ELR (cell line): ENCODE measurements around the gene EPHB1.
"Not testable (repeated sequence)": the region's sequence is repeated elsewhere in the genome, so short reads cannot be mapped to it uniquely, and the experiment has no call there.

ENCODE experiments used
- DNase-seq: peaks from one replicate; pipeline ENCODE4 v3.0.0-alpha.2; 2015; ENCODE audit warnings: low read depth

The EPHB1 gene

DNA sequence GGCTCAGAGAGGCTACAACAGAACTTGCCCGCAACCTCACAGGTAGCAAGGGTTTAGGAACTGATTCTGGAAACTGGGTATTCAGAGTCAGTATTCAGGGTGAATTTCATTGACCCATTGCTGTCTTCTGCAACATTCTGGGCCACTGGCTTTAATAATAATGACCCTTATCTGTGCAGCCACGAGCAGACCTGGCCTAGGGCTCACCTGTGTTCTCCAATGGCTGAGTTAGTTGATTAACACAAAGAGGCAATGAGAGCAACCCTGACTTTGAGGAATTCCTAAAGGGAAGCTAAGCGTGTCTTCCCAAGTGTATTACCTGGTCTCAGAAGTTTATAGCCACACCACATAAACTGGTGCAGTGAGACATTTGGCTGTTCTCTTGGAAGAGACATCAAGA lies 289.9 kb downstream of the EPHB1 start:
- no peak for DNase-seq

DNA sequence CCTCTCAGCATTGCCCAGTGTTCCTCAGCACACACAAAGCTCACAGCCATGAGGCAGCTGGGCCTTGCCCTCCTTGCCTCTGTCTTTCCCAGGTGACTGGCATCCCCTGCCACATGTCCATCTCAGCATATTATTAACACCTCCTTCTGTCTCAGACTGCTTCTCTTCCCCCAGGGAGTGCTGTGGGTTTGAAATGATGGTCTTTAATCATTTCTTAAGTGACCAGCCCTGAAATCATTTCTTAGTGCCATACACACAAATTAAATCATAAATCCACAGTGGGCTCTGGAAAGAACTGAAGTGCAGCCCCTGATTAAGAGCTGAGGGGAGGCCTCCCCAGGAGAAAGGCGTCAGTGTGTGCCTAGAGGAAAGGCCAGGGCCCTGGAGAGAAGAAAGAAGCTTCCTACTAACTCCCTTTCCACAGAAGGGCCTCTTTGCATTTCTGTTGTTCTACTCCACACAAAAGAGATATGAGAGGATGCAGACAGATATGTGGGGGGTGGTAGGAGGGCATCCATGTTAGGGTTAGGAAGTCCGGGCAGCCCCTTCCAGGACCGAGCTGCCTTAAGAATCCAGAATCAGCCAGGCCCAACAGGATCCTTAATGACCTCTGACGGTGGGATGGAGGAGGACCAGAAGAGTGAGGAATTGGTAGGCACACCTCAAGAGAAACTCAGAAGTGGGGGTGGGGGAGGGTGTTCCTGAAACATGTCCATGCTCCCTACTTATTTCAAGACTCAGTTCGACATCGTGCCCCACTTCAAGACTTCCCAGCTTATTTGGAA lies 290.8 kb downstream of the EPHB1 start:
- DNase-seq = no peak

DNA sequence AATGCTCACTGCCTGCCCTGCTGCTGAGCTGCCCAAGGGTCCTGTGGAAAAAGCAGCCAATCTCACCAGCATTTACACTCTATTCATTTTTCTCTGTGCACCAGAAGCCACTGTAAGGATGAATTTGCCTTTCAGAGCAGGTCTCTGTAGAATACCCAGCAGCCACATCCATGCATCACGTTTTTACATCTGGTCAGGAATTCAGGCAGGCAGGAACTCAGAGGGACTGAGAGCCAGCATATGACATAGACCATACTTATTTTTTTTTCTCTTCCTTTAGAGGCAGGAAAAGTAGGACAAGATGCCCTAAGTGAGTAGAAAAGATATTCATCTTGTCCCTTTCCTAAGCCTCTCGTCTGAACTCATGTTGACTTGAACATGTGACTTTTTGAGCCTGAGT lies 292.7 kb downstream of the EPHB1 start:
- no peak for DNase-seq

DNA sequence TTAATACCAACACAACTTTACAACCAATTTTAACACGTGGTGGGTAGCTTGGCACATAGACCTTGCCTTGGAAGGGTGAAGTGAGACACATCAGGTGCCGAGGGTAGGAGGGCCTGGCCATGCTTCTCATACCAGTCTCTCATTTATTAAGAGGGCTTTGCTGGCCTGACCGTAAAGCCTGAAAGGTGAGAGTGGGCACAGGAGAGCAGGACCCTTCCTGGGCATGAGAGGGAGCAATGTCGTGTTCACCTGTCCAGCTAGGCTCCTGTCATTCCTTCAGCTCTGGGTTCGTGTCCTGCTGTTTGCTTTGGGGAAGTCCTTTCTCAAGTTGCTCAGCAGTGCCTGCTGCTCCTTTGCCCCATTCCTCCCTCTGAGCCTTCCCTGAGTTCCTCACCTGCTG lies 294.4 kb downstream of the EPHB1 start:
- DNase-seq = no peak

DNA sequence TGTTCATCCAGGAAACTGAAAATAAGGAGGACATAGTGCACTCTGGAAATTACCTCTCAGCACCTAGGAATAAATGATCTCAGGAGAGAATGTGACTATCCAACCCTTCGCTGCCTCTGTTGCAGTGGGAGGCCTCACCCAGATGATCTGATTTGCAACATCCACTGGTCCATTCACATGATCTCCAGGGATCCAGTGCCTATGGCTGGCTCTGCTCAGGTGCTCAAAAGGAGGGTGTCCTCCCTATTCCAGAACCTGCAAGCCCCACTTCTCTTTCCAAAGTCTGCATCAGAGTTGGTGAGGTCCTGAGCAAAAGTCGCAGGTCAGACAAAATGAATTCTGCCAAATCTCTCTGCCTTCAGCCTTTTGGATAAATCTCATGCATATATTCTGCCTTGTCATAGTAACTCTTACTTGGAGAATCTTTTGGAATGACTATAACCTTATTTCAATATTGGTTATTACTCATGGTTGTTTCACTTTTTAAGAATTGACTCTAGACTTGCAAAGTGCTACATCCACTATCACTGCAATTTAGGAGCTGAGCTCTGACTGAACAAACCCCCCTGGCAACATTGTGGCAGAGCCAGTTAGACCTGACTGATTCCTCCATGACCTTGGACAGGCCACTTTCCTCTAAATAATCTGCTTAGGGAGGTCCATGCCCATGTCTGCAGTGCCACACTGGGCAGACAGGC lies 295.1 kb downstream of the EPHB1 start:
- DNase-seq = no peak

DNA sequence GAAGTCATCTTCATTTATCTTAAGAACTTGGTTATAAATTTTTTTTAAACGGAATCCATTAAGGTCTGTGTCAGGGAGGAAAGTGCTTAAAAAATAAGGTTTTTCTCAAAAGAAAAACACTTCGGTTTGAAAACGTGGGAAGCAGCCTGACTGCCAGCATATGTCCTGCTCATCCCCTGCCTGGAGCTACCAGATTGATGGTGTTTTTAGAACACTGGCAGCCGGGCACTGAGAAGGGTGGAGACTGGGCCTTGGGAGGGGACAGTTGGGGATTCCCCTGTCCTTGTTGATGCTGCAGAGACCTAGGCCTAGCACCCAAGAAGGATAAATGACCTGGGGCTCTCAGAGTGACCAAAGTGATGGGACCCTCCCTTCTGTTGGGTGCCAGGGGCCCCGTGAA lies 296.9 kb downstream of the EPHB1 start:
- DNase-seq = no peak

DNA sequence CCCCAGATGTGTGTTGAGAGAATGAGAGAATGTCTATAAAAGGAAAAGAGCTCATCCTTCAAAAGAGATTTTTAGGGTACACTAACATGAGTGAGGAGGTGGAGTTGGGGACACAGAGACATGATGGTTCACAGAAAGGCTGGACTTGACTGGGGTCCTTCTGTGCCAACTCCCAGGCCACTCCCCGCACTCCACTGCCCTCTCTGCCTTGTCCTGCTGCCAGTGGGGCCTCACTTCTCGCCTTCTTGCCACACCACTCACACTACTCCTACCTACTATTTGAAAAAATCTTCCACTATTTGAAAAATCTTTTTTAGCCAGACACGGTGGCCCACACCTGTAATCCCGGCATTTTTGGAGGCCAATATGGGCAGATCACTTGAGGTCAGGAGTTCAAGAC lies 298.1 kb downstream of the EPHB1 start:
- DNase-seq = no peak

DNA sequence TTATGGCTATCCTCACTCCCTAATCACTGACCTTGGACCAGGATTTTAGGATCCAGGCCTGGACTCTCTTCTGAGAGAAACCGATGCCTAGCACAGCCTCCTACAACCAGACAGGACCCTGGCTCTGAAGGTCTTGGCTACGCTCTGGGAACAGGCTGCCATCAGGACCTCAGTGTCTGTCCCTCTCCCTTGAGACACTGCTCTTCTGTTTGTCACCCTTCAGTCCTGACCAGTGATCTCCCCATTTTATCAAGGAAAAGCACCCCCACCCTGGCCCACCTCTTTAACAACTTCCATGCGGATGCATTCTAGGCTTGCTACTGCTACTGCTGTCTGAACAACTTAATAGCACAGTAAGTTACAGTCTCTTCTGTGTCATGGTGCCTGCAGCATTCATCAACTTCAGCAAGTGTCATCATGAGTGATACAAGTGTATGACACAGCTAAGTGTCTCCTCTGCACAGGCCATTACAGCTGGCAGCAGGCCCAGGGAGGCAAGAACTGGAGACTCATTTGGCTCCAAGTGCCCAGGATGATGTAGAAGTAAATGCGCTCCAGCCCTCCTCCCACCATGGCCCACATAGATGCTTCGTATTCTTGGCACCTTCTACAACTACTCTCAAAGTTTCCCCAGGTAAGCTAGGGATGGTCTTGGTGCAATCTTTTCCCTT lies 302.4 kb downstream of the EPHB1 start:
- DNase-seq = no peak

DNA sequence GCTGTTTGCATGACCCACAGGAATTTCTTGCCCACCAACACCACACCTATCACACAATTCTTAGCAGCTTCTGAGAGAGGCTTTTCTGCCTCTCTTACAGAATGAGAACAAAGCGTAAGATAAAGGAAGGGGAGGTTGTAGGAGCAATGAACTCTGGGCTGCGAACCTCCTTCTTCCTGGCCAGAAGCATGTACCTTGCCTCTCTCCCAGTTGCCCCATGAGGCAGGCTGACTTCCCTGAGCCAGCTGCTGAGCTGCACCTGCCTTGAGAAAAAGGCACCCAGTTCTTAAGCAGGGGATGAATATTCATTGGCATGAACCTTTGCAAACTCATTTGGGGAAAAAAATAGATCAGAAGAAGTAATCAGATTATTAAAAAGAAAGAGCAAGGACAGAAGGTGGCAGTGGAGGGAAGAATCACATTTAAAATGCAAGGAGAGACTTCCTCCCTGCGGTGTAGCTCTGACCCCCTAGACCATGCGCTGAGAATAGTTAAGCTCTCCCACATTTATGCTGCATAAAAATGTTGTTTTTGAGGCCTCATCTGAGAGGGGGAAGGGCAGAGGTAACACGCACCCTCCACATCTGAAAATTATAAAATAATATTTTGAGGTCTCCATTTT lies 304.8 kb downstream of the EPHB1 start:
- no peak for DNase-seq

DNA sequence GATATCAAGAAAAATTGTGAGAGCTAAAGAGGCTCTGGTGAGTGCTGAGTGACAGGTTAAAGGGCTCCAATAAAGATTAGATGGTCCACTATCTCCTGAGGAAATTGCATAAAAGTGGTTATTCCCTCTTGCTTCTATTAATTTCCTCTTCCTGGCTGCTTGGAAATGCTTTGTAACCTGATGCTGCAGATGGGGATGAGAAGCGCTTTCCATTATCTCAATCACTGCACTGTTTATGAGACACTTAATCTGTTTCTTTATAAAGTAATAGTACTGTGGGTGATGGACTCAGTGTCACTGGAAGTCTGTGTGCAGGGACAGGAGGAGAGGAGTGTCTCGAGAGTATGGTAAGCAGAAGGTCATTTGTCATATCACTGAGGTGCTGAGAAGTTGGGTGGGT lies 305.3 kb downstream of the EPHB1 start:
- no peak for DNase-seq

DNA sequence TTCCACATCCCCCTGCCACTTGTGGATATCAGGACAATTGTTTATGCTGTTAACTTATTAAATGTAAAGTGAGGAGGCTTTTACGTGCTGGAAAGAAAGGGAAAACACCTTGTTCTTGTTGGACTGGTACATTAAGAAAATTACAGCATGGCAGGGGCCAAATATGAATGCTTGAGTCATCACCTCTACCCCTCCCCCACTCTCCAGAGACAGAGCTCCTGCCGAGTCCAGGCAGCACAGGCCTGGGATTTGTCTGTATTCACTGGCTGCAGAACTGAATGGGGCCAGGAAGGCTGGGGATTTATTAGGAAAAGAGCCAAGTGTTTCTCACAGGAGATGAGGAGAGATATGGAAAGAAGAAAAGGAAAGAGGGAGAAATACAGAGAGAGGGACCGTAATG lies 308.9 kb downstream of the EPHB1 start:
- no peak for DNase-seq

DNA sequence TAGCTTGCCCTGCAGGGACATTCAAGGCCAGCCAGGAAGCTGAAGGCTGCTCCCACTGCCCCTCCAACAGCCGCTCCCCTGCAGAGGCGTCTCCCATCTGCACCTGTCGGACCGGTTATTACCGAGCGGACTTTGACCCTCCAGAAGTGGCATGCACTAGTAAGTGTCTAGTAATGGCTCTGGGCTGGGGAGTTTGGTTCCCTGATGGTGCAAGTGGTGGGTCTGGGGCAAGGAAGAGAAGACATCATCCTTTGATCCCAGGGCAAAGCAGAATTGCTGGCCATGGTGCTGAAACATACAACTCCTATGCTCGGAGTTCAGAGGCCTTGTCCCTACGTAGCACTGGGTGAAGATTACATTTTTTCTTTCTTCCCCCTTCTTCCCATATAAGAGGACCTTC lies 311.4 kb downstream of the EPHB1 start:
- peak; percentile 11 for DNase-seq

DNA sequence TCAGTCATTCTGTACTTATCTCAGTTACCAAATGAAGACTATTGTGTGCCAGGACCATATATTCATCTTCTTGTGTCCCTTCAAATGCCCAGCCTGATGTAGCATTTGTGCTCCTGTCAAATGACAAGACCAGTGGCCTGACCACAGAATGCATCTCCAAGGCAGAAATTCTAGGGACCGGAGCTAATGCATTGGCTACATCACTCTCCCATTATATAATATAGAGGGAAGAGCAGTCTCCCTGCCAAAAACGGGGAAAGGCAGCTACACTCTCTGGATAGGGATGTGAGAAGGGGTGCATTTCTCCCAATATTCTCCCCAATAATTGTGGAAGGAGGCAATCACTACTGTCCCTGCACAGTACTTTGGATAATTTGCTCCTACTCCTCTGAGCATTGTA lies 312.0 kb downstream of the EPHB1 start:
- no peak for DNase-seq

DNA sequence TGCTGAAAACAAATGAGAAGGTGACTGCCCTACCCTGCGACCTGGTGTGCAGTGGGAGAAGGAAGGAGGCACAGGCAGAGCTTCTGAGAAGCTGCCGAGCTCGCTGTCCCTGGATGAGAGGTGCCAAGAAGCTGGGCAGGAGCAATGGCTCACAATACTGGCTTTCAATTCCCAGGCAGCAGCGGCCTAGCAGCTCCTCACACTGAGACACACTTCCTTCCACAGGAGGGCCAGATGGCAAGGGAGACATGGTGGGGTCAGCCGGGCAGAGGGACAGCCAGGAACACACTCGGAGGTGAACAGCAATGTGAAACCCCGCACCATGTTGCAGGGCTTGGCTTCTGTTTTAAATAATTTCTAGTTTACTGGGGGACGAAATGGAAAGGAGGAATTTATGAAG lies 314.6 kb downstream of the EPHB1 start:
- DNase-seq = no peak

DNA sequence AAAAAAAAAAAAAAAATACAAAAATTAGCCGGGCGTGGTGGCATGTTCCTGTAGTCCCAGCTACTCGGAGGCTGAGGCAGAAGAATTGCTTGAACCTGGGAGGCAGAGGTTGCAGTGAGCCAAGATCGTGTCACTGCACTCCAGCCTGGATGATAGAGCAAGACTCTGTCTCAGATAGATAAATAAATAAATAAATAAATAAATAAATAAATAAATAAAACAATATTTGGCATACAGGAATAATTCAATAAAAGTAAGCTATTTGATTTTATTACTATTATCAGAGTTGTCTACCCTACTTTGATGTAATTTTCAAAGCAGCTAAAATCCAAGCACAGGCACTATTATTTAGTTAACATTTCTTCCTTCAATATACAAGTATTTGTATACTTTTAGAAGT lies 319.5 kb downstream of the EPHB1 start:
- DNase-seq = not testable (repeated sequence)

DNA sequence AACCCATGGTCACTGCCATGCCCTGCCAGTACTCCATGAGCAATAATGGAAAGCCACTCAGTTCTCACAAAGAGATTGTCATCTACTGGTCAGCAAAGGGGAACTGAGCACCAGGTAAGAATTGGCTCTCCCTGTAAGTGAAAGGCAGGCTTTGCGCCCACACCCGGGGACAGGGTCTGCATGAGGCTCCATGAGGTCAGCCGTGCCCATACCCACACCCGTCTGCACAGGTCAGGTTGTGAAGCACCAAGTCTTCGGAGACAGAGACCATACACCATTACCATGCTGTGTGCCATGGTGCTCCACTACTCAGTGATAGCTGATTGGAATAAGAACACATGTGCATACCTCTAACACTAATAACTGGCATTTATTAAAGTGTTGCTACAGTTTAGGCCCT lies 322.9 kb downstream of the EPHB1 start:
- no peak for DNase-seq

DNA sequence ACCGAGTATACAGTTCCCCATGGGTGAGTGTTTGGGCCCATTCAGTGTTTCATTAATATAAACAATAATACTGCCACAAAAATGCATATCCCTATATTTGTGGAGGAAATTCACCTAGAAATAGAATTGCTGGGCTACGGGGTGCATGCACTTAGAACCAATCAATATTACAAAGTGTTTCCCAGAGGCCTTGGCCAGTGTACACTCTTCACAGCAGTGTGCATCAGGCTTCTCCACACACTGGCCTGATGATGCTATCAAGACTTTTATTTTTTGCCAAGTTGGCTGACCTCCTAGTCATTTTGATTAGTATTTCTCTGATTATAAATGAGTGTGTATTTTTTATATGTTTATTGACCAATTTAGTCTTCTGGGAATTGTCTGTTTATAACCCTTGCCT lies 323.7 kb downstream of the EPHB1 start:
- DNase-seq = no peak

DNA sequence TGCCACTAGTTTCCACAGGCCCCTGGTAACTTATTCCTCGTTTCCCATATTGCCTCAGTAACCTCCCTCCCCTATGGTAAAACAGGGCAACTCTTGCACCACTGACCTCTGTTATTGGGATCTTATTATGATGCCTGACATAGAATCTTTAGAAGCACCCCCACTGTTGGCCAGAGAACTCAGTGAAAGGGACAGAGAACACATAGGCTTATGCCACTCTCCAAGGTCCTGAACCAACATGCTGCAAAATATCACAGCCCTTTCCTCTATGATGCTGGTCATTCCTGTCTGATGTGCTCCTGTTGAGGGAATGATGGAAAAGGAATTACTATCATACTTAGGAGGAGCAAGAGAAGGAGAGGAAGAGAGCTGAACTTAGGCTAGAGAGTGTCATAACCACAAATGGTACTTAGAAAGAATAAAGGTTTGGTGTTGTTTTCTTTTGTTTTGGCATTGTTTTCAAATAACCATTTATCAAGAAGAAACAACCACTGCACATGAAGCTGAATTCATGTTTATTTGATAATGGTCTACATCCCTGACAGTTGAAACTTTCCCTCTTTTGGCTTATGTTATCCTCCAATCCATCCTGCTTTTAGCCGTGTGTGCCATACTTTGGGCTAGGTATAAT lies 330.2 kb downstream of the EPHB1 start:
- peak; percentile 18 for DNase-seq

DNA sequence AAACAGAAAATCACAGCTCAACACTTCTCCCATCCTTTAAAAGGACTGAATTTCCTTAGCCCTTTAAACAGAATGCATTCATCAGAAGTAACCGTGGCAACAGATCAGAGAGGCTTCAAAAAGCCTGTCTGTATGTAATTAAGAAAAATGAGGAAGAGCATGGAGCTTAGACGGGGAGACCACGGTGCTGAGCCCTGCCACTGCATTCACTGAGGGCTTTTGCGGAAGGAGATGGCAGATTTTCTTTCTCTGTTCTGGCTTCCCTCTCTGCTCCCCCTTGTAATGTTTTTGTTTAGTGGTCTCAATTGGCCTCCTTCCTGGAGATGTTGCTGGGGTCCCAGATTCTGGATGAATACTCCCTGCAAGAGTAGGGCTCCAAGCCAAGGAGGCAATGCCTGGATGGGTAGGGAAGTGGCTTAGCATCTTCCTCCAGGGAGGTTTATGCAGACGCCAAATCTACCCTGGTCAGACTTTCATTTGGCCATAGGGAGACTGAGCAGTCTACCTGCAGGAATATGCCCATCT lies 332.9 kb downstream of the EPHB1 start:
- DNase-seq = no peak

DNA sequence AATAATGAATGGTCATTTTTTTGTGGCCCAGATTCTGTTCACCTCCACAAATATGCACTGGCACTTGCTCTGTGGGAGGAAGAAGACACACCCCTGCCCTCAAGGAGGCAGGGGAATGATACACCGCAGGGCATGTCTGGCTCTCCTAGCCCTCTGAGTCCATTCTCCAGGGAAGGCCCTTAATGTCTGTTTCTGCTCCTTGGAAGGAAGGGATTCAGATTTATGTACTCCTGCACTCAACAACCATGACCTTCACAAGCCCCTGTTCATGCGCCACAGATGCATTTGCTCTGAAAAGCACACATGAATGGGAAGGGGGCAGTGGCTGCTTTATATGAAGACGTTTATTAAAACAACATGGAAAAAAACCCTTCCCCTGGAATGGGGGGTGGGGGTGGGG lies 333.8 kb downstream of the EPHB1 start:
- DNase-seq = no peak

DNA sequence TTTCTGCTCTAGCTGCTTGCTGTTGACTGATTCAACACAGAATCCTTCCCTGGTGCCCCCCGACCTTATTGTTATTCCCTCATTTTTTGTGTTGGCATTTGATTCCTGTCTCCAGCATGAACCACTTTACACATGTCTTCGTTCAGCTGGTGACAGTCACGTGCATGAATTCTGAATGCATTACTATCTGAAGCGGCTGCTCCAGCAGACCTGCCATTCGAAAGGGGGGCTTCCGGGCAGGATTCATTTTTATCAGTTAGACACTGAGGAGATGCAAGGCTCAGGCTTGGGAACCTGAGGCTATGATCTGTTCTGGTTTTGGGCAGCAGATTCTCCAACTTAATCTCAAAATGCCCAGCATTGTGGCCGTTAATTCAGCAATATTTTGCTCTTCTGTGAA lies 336.2 kb downstream of the EPHB1 start:
- no peak for DNase-seq
